Kidney (tissue), 14 donors: ENCODE measurements around the gene LGI2. TPM values are rescaled to one million over a fixed set of nuclear protein-coding genes. Genes with fewer than 3 reads are reported as not detected.

Experiments used
- DNase-seq, 5 donors: peaks; one replicate each; pipeline ENCODE4 v3.0.0-alpha.2; 2013 to 2020
- FAIRE-seq: peaks from 2 replicates; lab custom pipeline; 2012; peaks lifted over from hg19 to GRCh38; lab: Jason Lieb, UNC
- H3K27ac ChIP-seq, 2 donors: one replicate each; pipeline ENCODE4 v1.7.0; 2013; ENCODE audit warnings: low read depth in 2 of 2, low read length in 2 of 2, inconsistent platforms in 1 of 2
- H3K27me3 ChIP-seq: one replicate; pipeline ENCODE4 v1.7.1; 2013; ENCODE audit warnings: low read length, inconsistent platforms; ENCODE audit not compliant: control insufficient read depth, insufficient read depth
- H3K36me3 ChIP-seq, 3 donors: one replicate each; pipeline versions ENCODE4 v1.7.0 to v1.7.1; 2013; ENCODE audit warnings: low read length in 3 of 3, control low read depth in 1 of 3, inconsistent platforms in 1 of 3; ENCODE audit not compliant: insufficient read depth in 3 of 3, control insufficient read depth in 2 of 3
- H3K4me1 ChIP-seq, 3 donors: one replicate each; pipeline versions ENCODE4 v1.7.0 to v1.7.1; 2013; ENCODE audit warnings: low read length in 3 of 3, inconsistent platforms in 1 of 3, low read depth in 1 of 3; ENCODE audit not compliant: control insufficient read depth in 2 of 3, insufficient read depth in 2 of 3
- H3K4me3 ChIP-seq, 3 donors: one replicate each; pipeline versions ENCODE4 v1.7.0 to v1.8.1; 2013; ENCODE audit warnings: low read length in 3 of 3, control low read depth in 1 of 3, inconsistent platforms in 1 of 3
- H3K9ac ChIP-seq, 3 donors: one replicate each; pipeline versions ENCODE4 v1.7.0 to v1.7.1; 2013; ENCODE audit warnings: low read length in 3 of 3, control low read depth in 1 of 3, inconsistent platforms in 1 of 3
- H3K9me3 ChIP-seq, 3 donors: one replicate each; pipeline versions ENCODE4 v1.7.0 to v1.7.1; 2013; ENCODE audit warnings: low read length in 3 of 3, control low read depth in 1 of 3, inconsistent platforms in 1 of 3; ENCODE audit not compliant: control insufficient read depth in 2 of 3, insufficient read depth in 1 of 3
- CTCF ChIP-seq: IDR thresholded peaks from 3 replicates; pipeline ENCODE4 v1.5.1; 2012; ENCODE audit warnings: mild to moderate bottlenecking, moderate library complexity, borderline replicate concordance; ENCODE audit not compliant: insufficient read depth; ENCODE audit errors: extremely low read depth
- intact Hi-C: fragments of 100-400 bp; cut with DNase I; formaldehyde crosslinking; loops from one replicate; pipeline ENCODE4 v1.11.1; 2022
- polyA plus RNA-seq: library from polyadenylated mRNA; stranded (reverse); fragments of 350-450 nt; fragmentation: Illumina TruSeq; extraction: RNeasy Lipid Tissue Mini Kit (QIAGEN cat#74804); gene quantifications from one replicate; pipeline ENCODE4 v1.2.3, GENCODE V29; 2014; ENCODE audit warnings: low read depth, low replicate concordance; ENCODE audit not compliant: insufficient read depth
- total RNA-seq: library from RNA; stranded (reverse); fragmentation: NEBNext Ultra II Directional; extraction: Animal tissue kit (Norgen Biotek cat#: 25700); gene quantifications from one replicate; pipeline ENCODE4 v1.2.1, GENCODE V29; 2021
- donor health status: control.
- donor health status: control.
- donor health status: control.
- donor health status: control.
- donor health status: control.
- donor health status: DM: yes; HTN: yes; CAD: no.
- donor health status: Normal renal cell carcinoma (clear cell type).

The LGI2 gene
- total and polyA plus RNA-seq, 2 donors from 2014 or later: 4.8 to 7.5 TPM

GRCh38 chr4:24991015-24991414, 39.7 kb downstream of the LGI2 start:
- no peak overlapping the region for H3K27ac ChIP-seq
- intact Hi-C loops: no loop called here
- DNase-seq (peak in 1 of 5 donors; percentile 19), FAIRE-seq (no peak)
- no peaks in the 10 kb centered on the region for H3K9me3 ChIP-seq
- no peaks in the 10 kb centered on the region for H3K27me3 ChIP-seq
- peaks cover 0 to 5% (median 0%) of the 10 kb centered on the region in 3 donors for H3K4me1 ChIP-seq
- no peak overlapping the region for H3K4me3 ChIP-seq
- no peak for TF ChIP-seq CTCF
- H3K9ac ChIP-seq: no peak overlapping the region
- H3K36me3 ChIP-seq: no peaks in the 10 kb centered on the region

- Histone ChIP-seq H3K9me3 (no peaks in the 10 kb centered on the region), H3K27ac (no peak overlapping the region), H3K36me3 (no peaks in the 10 kb centered on the region), H3K9ac (no peak overlapping the region), H3K27me3 (no peaks in the 10 kb centered on the region), H3K4me1 (peaks cover 0 to 5% (median 0%) of the 10 kb centered on the region in 3 donors), H3K4me3 (no peak overlapping the region)
- no peak for TF ChIP-seq CTCF
- DNase-seq: no peak
- intact Hi-C loops: no loop called here
- no peak for FAIRE-seq
Observed at GRCh38 chr4:24989327-24989726, 41.4 kb downstream of the LGI2 start.

- no peaks in the 10 kb centered on the region for H3K36me3 ChIP-seq
- peak; percentile 45 for TF ChIP-seq CTCF
- H3K4me1 ChIP-seq: peaks cover 0 to 5% (median 0%) of the 10 kb centered on the region in 3 donors
- H3K9me3 ChIP-seq: no peaks in the 10 kb centered on the region
- no peak overlapping the region for H3K9ac ChIP-seq
- intact Hi-C loops: no loop called here
- DNase-seq (no peak), FAIRE-seq (no peak)
- no peak overlapping the region for H3K4me3 ChIP-seq
- H3K27me3 ChIP-seq: no peaks in the 10 kb centered on the region
- no peak overlapping the region for H3K27ac ChIP-seq
Observed at GRCh38 chr4:24988776-24989175, 42.0 kb downstream of the LGI2 start.
